Activated T-cell treated with anti-CD3 and anti-CD28 coated beads, Interleukin-2, amount 50 U/mL, for 24 hours (primary cell): ENCODE data around the gene LAMA4.

Experiments used
- DNase-seq: peaks from one replicate; pipeline ENCODE4 v3.0.0-alpha.2; 2020
- H3K27ac Mint-ChIP-seq: 2 replicates; pipeline ENCODE4 v1.8.0; 2020; ENCODE audit warnings: mild to moderate bottlenecking, mixed read lengths
- H3K27me3 Mint-ChIP-seq: 2 replicates; pipeline ENCODE4 v1.8.0; 2020; ENCODE audit warnings: mixed read lengths
- H3K36me3 Mint-ChIP-seq: 2 replicates; pipeline ENCODE4 v1.8.0; 2020; ENCODE audit warnings: low read depth, mixed read lengths
- H3K4me1 Mint-ChIP-seq: 2 replicates; pipeline ENCODE4 v1.8.0; 2020; ENCODE audit warnings: low read depth, mixed read lengths
- H3K4me3 Mint-ChIP-seq: 2 replicates; pipeline ENCODE4 v1.8.0; 2020; ENCODE audit warnings: mild to moderate bottlenecking, moderate library complexity, mixed read lengths
- H3K9me3 Mint-ChIP-seq: 2 replicates; pipeline ENCODE4 v1.8.0; 2020; ENCODE audit warnings: mixed read lengths

LAMA4 gene

DNA sequence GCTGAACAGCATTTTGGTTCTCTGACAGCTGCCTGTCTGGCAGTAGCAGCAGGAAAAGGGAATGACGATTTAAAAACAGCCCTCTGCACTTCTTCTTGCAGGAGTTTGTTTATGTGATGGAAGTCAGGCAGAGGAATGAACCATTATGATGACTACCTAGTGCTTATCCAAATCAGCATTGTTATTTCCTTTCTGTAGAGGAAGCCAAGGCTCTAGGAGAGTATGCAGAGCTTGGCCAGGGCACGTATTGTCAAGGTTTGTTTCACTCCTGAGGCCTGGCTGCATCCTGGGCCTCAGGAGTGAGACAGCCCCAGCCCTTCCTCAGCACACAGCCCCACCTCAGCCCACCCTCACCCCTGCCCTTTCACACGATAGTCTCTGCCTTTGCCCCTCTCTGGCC lies 98.5 kb downstream of the LAMA4 start:
- Mint-ChIP-seq H3K4me3 (no peak overlapping the region), H3K27me3 (peaks cover 32% of the 10 kb centered on the region), H3K36me3 (no peaks in the 10 kb centered on the region), H3K27ac (peak overlapping the region; percentile 7), H3K9me3 (no peaks in the 10 kb centered on the region), H3K4me1 (peaks cover 32% of the 10 kb centered on the region)
- no peak for DNase-seq

DNA sequence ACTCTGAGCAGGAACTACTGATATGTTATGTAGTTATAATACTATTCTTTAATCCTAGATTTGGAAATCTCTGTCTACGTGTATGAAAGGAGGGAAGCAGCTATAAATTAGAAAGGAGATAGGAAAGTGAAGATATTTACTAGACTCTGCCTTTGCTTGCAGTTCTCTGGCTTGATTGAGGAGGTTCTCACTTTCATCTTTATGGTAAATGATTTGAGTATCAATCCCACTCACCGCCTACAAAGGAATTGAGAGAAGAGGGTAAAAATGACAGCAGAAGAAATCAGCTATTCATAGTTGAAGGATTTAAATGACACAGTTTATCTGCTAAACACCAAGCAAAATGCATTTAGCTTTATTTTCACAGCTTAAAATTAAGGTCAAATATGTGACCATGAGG lies 99.7 kb downstream of the LAMA4 start:
- Mint-ChIP-seq H3K36me3 (no peaks in the 10 kb centered on the region), H3K4me1 (peaks cover 36% of the 10 kb centered on the region), H3K9me3 (no peaks in the 10 kb centered on the region), H3K27ac (peak overlapping the region; percentile 88), H3K27me3 (peaks cover 30% of the 10 kb centered on the region), H3K4me3 (peak overlapping the region; percentile 28)
- no peak for DNase-seq

DNA sequence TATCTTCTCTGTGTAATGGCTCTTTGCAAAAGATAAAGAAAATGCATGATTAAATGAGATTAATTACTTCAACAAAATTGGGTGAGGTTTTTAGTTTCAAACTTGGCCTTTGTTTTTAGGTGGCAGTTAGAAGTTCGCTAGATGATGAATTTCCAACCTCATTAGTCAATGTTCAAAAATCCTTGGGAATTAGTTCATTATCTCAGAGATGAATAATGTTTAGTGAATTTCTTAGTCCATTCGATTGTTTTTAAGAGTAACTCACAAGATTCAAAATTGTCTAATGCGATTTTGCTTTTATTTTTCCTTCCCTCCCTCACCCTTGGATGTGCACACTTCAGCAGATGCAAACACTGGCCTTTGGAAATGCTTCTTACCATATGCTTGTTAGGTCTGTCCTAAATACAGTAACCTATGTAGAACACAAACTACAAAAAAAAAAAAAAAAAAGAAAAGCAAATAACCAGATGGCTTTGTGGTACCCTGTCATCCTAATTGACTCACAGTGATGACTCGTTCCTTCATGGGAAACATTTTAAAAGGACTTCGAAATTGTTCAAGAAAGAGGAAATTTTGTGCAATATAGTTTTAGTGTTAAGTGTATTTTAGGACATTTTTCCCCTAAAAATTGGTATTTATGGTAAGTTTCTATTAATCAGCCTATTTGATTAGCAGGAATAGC lies 100.3 kb downstream of the LAMA4 start:
- Mint-ChIP-seq H3K27me3 (peaks cover 24% of the 10 kb centered on the region), H3K36me3 (no peaks in the 10 kb centered on the region), H3K4me1 (peaks cover 38% of the 10 kb centered on the region), H3K27ac (peak overlapping the region; percentile 88), H3K4me3 (peak overlapping the region; percentile 28), H3K9me3 (no peaks in the 10 kb centered on the region)
- no peak for DNase-seq

DNA sequence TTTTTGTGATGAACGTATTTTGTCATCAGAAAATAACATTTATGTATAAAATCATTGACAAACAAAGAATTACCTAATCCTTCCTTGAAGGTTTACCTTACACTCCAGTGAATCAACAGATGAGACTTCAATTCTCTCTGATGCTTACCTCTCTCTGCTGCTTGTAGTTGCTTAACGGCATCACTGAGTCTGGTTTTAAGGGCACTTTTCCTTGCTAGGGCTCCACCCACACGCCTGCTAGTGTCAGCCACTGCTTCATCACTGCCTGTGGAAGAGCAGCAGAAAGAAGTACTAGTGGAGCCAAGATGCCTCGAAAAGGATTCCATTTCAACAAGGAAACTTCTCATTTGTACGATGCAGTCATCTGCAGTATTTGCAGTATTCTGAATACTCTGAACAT lies 104.0 kb downstream of the LAMA4 start:
- no peak for DNase-seq
- H3K36me3 Mint-ChIP-seq, result no peaks in the 10 kb centered on the region
- no peak overlapping the region for H3K4me3 Mint-ChIP-seq
- H3K27me3 Mint-ChIP-seq, result peaks cover 16% of the 10 kb centered on the region
- no peaks in the 10 kb centered on the region for H3K9me3 Mint-ChIP-seq
- peaks cover 26% of the 10 kb centered on the region for H3K4me1 Mint-ChIP-seq
- no peak overlapping the region for H3K27ac Mint-ChIP-seq

DNA sequence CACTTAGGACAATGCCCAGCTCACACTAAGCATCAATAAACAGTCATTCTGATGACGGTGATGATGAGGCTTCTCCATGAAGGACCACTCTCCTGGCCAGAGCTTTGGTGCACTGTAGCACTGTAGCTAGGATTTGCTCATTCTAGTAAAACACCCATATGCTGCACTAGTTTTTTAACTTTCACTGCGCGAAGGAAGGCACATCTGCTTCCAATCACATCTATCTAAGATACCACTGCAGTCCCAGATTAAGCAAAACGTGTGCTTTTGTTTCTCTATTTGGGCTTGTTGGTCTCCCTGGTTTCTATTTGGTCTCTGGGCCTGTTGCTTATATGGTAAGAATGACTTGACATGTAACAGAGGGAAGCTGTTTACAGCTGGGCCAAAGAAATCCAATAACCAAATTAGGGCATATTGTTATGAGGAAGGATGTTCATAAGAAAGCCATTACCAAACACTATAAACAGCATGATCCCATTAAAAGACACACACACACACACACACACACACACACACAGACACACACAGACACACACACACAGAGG lies 104.6 kb downstream of the LAMA4 start:
- H3K9me3 Mint-ChIP-seq, result no peaks in the 10 kb centered on the region
- no peak overlapping the region for H3K4me3 Mint-ChIP-seq
- H3K4me1 Mint-ChIP-seq, result peaks cover 21% of the 10 kb centered on the region
- H3K36me3 Mint-ChIP-seq, result no peaks in the 10 kb centered on the region
- H3K27me3 Mint-ChIP-seq, result peaks cover 16% of the 10 kb centered on the region
- no peak for DNase-seq
- no peak overlapping the region for H3K27ac Mint-ChIP-seq

DNA sequence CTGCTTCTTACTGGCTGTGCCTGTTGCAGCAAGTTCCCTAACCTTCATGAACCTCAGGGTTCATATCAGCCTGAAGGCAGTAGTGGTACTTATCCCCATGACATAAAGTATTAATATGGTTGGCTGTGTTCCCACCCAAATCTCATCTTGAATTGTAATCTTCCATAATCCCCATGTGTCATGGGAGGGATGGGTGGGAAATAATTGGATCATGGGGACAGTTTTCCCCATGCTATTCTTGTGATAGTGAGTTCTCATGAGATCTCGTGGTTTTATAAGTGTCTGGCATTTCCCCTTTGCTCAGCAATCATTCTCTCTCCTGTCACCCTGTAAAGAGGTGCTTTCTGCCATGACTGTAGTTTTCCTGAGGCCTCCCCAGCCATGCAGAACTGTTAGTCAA lies 105.1 kb downstream of the LAMA4 start:
- Mint-ChIP-seq H3K27me3 (peaks cover 16% of the 10 kb centered on the region), H3K9me3 (no peaks in the 10 kb centered on the region), H3K4me1 (peaks cover 15% of the 10 kb centered on the region), H3K27ac (no peak overlapping the region), H3K36me3 (no peaks in the 10 kb centered on the region), H3K4me3 (no peak overlapping the region)
- DNase-seq, result no peak

DNA sequence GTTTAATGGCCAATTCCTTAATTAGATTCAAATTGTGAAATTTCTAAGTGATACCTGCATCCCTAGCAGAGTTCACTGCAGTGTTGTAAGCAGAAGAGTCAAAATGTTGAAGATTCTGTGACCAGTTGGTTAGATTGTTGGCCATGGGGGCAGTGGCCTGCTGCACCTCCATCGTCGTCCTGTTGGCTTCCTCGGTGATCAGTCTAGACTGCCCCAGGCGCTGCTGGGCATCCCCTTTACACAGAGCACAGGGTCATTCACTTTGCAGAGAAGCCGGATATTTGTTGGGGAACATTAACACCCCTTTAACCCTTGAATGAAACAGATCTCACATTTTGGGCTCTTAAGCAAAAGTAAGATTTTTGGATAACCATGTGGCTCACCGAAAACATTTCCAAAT lies 106.3 kb downstream of the LAMA4 start:
- no peak for DNase-seq
- no peak overlapping the region for H3K4me3 Mint-ChIP-seq
- H3K27me3 Mint-ChIP-seq, result peaks cover 14% of the 10 kb centered on the region
- H3K4me1 Mint-ChIP-seq, result peaks cover 7% of the 10 kb centered on the region
- H3K9me3 Mint-ChIP-seq, result no peaks in the 10 kb centered on the region
- H3K36me3 Mint-ChIP-seq, result no peaks in the 10 kb centered on the region
- H3K27ac Mint-ChIP-seq, result no peak overlapping the region

DNA sequence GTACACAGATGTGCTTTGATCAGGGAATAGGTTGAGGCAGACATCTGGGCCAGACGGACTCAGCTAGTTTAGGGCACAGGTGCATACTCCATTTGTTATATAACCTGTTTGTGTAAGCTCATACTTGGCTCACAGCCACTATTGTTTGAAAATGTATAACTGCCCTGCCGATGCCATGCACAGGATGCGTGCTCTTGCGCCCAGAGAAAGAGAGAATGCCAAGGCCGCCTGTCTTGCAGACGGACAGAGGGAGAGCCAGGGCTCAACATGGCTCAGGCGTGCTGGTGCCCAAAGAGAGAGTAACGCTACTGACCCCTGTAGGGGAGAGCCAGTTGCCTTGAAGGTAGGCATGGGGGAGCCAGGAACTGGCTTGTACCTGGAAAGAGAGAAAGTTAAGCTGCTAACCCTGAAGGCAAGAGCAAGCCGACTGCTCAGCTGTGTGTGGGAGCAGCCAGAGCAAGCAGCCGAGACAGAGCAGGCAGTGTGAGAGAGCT lies 109.2 kb downstream of the LAMA4 start:
- peaks cover 7% of the 10 kb centered on the region for H3K27me3 Mint-ChIP-seq
- H3K4me1 Mint-ChIP-seq, result peaks cover 10% of the 10 kb centered on the region
- no peak overlapping the region for H3K4me3 Mint-ChIP-seq
- no peak for DNase-seq
- no peak overlapping the region for H3K27ac Mint-ChIP-seq
- H3K9me3 Mint-ChIP-seq, result no peaks in the 10 kb centered on the region
- H3K36me3 Mint-ChIP-seq, result no peaks in the 10 kb centered on the region

DNA sequence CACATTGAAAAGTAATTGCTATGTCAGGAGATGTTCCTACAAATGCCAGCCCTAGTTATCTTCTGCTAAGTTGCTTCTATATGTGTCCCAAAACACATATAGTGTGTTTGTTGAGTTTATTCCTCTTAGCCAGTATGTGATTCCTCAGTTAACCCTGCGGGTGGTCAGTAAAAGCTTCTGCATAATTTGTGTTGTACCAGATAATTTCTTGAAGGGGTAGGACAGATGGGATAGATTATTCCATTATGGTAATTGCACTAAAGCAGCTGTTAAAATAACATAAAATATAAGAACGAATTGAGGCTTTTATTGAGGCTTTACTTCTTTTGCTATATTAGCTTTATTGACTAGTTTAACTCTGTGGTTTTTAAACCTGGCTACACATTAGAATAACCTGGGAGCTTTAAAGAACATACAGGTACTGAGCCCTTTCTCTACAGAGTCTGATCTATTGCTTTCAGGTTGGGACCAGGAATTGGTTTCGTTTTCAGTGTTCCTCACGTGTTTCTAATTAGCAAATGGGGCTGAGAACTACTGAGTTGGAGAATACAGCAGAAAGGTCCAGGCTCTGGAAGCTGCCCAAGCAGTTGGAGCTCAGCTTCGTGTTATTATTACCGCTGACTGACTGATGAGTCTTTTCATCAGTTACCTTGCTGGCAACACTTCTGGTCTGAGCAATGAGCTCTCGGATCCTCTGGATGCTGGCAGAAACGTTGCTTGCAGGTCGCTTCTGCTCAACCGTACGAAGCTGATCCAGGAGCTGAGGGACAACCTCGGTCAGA lies 110.0 kb downstream of the LAMA4 start:
- no peak for DNase-seq
- Mint-ChIP-seq H3K36me3 (no peaks in the 10 kb centered on the region), H3K27ac (no peak overlapping the region), H3K4me1 (peaks cover 9% of the 10 kb centered on the region), H3K9me3 (no peaks in the 10 kb centered on the region), H3K27me3 (peaks cover 7% of the 10 kb centered on the region), H3K4me3 (no peak overlapping the region)

DNA sequence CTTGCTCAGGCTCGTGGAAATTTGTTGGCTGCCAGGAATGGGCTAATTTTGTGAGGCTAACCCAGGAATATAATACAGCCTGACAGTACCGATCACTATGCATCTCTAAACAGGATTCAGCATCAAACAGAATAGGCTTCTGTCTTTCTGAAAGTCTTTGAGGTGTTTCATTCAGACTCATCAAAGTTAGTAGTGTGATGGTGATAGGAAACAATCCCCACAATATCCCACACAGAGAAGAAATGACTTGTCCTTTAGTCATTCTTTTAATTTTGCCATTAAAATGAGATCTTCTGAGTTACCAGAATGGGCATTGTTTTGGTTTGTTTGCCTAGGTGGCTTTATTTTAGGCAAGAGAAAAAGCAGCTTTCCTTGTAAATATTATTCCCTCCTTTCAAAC lies 112.7 kb downstream of the LAMA4 start:
- no peak for DNase-seq
- H3K4me3 Mint-ChIP-seq, result no peak overlapping the region
- no peaks in the 10 kb centered on the region for H3K36me3 Mint-ChIP-seq
- no peak overlapping the region for H3K27ac Mint-ChIP-seq
- peaks cover 9% of the 10 kb centered on the region for H3K4me1 Mint-ChIP-seq
- no peaks in the 10 kb centered on the region for H3K9me3 Mint-ChIP-seq
- H3K27me3 Mint-ChIP-seq, result peaks cover 7% of the 10 kb centered on the region

DNA sequence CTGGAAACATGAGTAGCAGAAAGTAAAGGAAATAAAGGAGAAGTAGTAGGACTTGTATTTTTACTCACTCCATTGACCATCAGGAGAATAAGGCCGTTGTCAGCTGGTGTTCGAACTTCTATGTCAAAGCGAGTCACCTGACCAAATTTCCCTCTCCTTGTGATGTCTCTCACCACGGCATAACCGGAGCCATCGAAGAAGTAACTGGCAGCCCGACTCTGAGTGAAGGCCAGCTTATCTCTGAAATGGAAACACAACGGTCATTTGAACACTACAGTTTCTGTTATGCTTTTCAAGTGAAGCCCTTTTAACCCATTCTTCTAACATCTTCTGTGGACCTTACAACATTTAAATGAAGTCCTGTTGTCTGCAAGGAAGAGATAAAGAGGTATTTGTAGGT lies 115.3 kb downstream of the LAMA4 start:
- H3K27ac Mint-ChIP-seq, result no peak overlapping the region
- peaks cover 7% of the 10 kb centered on the region for H3K27me3 Mint-ChIP-seq
- H3K4me1 Mint-ChIP-seq, result peaks cover 9% of the 10 kb centered on the region
- no peak for DNase-seq
- H3K9me3 Mint-ChIP-seq, result no peaks in the 10 kb centered on the region
- no peaks in the 10 kb centered on the region for H3K36me3 Mint-ChIP-seq
- H3K4me3 Mint-ChIP-seq, result no peak overlapping the region

DNA sequence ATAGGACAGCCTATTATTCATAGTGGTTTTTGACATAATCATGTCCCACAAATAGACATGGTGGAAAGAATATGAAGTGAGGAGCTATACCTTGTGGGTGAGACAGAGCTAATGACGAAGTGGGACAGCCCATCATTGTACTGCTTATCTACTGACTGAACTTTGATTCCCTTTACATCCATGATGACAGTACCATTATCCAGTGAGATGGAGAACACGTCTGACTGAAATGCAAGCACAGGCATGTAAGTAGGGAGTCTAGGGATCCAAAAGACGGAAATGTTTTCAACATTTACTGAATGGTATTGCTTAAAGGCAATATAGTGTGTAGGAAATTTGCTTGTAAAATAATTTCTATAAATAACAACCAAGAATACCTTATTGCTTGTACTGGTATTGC lies 123.5 kb downstream of the LAMA4 start:
- Mint-ChIP-seq H3K9me3 (no peaks in the 10 kb centered on the region), H3K4me3 (no peak overlapping the region), H3K4me1 (no peaks in the 10 kb centered on the region), H3K27me3 (peaks cover 8% of the 10 kb centered on the region), H3K27ac (no peak overlapping the region), H3K36me3 (no peaks in the 10 kb centered on the region)
- DNase-seq, result no peak

DNA sequence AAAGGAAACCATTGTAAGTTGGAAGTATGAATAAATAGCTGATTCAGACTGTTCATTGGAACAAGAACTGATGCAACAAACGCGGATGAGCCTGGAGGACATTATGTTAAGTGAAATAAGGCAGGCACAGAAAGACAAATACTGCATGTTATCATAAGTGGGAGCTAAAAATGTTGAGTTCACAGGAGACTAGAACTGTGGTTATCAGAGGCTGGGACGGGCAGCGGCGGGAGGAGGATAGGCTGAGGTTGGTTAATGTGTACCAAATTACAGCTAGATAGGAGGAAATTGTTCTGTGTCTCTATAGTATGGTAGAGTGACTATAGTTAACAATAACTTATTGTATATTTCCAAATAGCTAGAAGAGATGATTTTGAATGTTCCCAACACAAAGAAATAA lies 126.2 kb downstream of the LAMA4 start:
- DNase-seq, result no peak
- Mint-ChIP-seq H3K4me3 (no peak overlapping the region), H3K4me1 (no peaks in the 10 kb centered on the region), H3K36me3 (no peaks in the 10 kb centered on the region), H3K27ac (no peak overlapping the region), H3K9me3 (no peaks in the 10 kb centered on the region), H3K27me3 (peaks cover 10% of the 10 kb centered on the region)

DNA sequence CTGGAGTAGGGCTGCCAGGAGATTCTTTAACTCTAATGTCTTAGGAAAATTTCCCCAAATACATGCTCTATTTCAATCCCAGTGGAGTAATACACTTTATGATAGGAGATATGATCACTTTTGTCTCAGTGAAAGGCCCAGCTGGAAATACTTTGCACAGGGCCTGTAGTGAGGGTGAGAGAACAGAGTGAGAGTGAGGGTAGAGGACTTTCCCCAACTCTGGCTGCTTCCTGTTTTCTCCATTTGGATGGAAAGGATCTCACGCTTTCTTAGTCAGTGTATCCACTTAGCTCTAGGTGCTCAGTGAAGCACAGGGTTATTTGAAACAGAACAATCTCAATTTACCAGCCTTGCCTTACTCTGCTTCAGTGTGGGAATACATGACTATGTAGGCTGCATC lies 130.4 kb downstream of the LAMA4 start:
- Mint-ChIP-seq H3K4me3 (no peak overlapping the region), H3K4me1 (no peaks in the 10 kb centered on the region), H3K36me3 (no peaks in the 10 kb centered on the region), H3K27ac (no peak overlapping the region), H3K9me3 (no peaks in the 10 kb centered on the region), H3K27me3 (peaks cover 5% of the 10 kb centered on the region)
- no peak for DNase-seq

DNA sequence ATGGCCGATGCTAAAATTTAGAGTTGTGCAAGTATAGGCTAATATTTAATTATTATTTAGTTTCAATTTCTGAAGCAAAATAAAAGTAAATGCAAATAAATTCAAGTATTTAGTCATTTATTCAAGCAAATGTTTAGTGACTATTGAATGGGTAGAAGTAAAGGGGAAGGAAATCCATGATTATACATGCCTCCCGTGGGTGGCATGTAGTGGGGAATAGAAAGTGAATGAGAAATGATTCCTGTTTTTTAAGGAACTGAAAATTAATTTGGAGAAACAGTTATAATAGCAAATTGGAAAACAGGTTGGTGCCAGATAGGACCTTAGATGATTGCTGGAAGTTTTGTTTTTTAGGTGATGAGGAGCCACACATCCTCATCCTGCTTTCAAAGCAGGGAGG lies 131.6 kb downstream of the LAMA4 start:
- no peak overlapping the region for H3K27ac Mint-ChIP-seq
- no peaks in the 10 kb centered on the region for H3K36me3 Mint-ChIP-seq

More for the DNA sequence above, 131.6 kb downstream of the LAMA4 start:
- no peaks in the 10 kb centered on the region for H3K9me3 Mint-ChIP-seq
- H3K27me3 Mint-ChIP-seq, result peaks cover 3% of the 10 kb centered on the region
- peaks cover 5% of the 10 kb centered on the region for H3K4me1 Mint-ChIP-seq
- DNase-seq, result no peak
- no peak overlapping the region for H3K4me3 Mint-ChIP-seq
